GM21723 (cell line): ENCODE data around the gene AP4M1.
A peak's percentile ranks its signal among the peaks of the same experiment; 100 is the strongest.

Experiments used
- ATAC-seq: cut with Tn5 transposase; IDR thresholded peaks from one replicate; pipeline ENCODE4 v1.9.1; 2021; ENCODE audit warnings: mild to moderate bottlenecking, moderate library complexity; ENCODE audit not compliant: unreplicated experiment

Gene AP4M1

DNA sequence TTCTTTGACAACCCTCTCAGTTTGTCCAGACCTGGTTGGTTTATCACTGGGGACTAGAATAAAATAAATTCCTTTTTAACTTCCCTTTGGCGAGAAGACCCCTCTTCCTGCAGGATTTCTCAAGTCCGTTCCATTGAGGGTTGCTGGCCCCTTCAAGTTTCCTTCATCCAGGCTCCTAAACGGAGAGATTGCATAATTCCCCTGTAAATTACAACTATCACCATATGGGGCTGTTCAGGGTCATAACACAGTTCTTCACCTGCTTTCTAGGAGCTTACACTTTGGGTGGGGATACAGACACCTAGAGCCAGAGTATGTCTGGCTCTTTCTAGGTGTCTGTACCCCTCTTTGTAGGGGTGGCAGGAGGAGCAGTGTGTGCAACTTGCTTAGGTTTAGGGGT is 15.9 kb upstream of the AP4M1 start:
- ATAC-seq: no peak

DNA sequence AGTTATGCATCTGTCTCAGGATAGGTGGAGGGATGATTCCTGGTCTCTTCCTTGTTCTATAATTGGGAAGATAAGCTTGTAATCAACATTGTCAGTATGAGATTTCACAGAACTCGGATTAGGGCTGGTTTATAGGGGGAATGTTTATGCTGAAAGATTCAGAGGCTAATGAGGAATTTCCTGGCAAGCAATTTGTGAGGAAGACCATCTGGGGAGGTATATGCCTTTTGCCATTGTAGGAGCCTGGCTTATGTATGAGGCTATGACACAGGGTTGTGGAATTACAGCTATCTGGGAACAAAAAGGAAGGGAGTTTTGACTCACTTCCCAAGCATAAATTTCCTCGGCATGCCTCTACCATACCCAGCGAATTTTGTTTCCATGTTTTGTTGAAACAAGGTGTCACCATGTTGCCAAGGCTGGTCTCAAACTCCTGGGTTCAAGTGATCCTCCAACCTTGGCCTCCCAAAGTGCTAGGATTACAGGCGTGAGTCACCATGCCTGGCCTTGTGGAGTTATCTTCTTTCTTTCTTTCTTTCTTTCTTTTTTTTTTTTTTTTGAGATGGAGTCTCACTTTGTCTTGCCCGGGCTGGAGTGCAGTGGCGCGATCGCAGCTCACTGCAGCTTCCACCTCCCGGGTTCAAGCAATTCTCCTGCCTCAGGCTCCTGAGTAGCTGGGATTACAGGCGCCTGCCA is 14.2 kb upstream of the AP4M1 start:
- no peak for ATAC-seq

DNA sequence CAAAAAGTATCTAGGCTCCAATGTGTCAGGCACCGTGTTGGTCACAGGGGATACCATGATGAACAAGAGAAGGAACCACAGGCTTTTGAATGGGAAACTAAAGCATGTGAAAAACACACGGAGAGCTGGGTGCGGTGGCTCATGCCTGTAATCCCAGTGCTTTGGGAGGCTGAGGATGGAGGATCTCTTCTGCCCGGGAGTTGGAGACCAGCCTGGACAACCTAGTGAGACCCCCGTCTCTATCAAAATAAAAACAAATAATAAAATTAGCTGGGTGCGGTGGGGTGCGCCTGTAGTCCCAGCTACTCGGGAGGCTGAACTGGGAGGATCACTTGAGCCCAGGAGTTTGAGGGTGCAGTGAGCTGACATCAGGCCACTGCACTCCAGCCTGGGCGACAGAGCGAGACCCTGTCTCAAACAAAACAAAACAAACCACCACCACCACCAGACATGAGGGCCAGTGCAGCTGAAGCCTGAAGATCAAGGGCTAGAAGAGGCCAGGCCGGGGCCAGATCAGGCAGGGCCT is 13.3 kb upstream of the AP4M1 start:
- ATAC-seq: no peak

DNA sequence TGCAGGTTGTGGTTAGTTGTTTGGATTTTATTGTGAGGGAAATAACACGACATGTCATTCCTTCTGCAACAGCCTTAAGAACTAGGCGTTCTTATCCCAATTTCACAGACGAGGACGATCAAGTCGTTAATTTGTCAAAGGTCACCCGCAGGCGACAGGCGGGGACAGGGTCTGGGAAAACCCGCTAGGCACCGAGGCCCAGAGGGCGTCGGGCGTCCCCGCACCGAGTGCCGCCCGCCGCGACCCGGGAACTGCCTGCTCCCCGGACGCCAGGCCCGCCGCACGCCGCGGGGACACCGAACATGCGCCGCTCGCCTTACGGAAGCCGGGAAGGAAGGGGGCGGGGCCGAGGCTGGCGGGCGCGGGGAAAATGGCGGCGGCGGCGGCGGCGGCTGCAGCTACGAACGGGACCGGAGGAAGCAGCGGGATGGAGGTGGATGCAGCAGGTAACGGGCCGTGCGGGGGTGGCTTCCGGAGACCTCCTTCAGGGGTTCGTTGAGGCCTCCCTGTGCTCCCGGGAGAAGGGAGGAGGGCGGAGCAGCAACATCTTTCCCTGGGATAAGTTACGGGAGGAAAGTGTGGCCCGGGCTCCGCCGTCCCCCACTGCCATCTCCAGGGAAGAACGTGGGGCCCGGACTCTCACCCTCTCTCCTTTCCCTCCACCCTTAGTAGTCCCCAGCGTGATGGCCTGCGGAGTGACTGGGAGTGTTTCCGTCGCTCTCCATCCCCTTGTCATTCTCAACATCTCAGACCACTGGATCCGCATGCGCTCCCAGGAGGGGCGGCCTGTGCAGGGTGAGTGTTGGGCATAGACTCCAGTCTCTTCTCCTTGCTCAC is 12.6 kb upstream of the AP4M1 start, which contains the start of gene COPS6:
Gene COPS6, plus strand, starts transcription at position 349 of the 837 bp plus-strand sequence. Its CDS starts 22 bp downstream, at position 371.
- ATAC-seq: peak; percentile 62

DNA sequence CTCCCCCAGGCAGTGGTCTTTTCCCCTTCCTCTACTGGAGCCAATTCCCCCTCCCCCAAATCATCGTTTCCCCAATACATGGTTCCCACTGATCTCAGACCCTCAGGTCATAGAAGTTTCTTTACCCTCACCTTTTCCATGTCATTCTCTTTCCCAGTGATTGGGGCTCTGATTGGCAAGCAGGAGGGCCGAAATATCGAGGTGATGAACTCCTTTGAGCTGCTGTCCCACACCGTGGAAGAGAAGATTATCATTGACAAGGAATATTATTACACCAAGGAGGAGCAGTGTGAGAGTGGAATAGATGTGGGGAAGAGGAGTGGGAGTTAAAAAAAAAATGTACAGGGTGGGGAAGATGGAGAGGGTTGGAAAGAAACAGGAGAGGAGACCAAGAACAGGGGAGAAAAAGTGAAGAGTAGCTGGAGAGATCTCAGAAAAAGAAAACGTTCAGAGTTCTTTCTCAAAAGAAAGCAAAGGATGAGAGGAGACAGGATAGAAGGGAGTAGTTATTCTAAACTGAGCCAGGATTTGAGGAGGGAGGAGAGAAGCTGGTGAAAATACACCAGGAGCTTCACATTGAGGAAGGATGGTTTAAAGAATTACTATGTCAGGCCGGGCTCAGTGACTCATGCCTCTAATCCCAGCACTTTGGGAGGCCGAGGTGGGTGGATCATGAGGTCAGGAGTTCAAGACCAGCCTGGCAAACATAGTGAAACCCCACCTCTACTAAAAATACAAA is 11.8 kb upstream of the AP4M1 start:
- no peak for ATAC-seq

DNA sequence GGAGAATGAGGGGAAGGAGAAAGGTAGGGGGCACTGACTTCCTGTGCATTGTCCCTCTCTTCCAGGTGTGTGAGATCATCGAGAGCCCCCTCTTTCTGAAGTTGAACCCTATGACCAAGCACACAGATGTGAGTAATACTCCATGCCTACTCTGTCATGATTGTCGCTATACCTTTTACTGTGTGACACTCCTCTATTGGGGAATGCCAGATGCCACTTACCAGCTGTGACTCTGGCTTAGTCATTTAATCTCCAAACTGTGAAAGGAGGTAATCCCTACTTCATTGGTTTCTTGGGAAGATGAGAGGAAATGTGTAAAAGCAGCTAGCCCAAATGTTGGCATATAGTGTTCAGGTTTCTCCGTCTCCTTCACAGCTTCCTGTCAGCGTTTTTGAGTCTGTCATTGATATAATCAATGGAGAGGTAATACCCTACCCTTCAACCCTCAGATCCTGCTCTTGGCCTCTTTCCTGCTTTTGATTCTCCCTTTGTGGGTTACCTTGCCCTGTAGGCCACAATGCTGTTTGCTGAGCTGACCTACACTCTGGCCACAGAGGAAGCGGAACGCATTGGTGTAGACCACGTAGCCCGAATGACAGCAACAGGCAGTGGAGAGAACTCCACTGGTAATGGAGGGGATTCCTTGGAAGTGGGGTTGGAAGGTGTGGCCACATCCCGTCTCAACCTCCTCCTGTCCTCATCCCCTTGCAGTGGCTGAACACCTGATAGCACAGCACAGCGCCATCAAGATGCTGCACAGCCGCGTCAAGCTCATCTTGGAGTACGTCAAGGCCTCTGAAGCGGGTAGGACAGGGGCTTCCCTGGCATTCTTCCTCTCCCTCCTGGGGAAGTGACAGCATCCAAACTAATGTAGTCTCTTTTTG is 10.7 kb upstream of the AP4M1 start:
- ATAC-seq: no peak

DNA sequence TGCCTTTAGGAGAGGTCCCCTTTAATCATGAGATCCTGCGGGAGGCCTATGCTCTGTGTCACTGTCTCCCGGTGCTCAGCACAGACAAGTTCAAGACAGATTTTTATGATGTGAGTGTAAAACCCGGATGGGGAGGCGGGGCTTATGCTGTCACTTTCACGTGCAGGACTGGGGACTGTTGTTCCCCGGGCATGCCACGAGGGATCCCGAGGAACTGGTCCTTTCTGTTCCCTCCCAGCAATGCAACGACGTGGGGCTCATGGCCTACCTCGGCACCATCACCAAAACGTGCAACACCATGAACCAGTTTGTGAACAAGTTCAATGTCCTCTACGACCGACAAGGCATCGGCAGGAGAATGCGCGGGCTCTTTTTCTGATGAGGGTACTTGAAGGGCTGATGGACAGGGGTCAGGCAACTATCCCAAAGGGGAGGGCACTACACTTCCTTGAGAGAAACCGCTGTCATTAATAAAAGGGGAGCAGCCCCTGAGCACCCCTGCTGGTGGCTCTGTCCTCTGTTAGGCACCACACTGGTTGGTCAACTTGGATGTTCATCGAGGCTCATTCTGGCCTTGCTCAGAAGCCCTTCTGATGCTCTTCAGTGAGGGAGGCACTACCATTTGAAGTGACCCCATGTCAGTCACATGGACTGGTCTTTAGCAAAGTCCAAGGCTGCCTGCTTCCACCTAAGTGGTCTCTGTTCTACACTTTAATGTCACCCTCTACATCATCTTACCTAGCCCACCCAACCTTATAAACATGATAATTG is 9.8 kb upstream of the AP4M1 start:
- ATAC-seq: no peak

DNA sequence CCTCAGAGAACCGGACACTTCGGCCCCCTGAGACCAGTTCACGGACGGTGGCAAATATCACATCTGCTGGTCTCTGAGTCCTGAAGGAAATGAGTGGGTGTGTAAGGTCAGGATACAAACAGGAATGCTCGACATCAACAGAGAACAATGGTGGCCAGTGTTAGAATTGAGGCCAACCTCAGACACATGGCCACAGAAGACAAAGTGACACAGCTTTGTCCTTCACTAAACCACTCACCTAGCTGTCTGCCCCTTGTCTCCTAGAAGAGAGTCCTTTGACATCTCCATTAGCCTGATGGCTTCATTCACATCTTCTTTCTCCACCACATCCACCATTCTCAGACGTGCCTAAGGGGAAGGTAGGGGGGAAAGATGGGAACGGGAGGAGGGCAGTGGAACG is 8.4 kb upstream of the AP4M1 start:
- ATAC-seq: no peak

DNA sequence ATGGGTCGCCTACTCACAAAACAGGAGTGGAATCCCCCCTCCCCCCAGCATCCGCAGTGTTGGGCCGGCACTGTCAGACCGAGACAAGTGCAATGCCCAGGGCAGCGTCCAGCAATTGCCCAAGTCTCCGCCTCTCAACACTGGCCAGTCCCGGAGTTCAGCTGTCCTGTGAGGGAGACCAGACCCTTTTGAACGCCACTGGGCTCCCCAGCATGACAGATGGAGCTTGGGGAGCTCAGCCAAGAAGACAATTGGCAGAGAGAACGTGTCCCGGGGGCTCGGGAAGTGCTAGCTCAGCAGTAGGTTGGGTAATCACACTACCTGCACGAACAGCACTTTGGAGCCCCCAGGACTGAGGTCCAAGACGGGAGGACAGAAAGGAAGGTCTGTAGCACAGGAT is 7.9 kb upstream of the AP4M1 start:
- no peak for ATAC-seq

DNA sequence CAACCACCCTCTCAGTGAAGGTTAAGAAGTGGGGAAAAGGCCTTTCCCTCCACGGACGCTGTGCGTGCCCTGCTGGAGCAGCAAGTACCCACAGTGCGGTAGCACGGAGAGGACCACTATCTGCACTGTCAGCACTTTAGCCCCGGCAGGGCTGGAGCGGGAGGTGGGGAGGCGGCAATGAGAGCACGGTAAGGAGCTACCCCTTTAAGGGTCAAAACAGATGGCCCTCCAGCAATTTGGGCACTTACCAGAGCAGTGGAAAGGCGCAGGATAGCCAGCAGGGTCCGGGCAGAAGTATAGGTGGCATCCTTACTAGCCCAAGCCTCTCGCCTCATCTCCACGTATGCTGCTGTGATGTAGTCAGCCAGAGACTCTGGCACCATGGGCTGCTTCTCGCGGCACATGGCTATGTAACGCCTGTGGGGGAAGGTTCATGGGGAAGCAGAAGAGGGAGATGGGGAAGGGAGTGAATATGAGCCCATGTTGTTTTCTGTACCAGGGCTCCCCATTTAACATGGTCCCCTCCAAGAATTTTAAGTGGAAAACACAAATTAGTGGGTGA is 7.4 kb upstream of the AP4M1 start:
- no peak for ATAC-seq

DNA sequence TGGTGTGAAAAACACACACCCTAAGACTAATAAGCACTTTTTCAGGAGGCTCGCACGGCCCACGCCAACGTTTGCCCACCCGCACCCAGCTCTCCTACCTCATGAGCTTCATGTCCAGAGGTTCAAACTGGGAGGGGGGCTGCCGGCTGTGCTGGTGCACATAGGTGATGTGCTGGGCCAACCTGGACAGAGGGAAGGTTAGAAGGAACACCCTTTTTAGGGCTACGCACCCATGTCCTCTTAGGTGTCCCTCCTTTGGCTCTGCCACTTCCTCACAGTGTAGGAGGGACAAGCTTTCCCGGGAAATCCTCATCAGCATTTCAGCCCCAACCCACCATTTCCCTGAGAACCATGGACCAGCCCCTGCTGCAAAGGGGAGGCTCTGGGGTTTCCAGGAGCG is 6.2 kb upstream of the AP4M1 start:
- no peak for ATAC-seq

DNA sequence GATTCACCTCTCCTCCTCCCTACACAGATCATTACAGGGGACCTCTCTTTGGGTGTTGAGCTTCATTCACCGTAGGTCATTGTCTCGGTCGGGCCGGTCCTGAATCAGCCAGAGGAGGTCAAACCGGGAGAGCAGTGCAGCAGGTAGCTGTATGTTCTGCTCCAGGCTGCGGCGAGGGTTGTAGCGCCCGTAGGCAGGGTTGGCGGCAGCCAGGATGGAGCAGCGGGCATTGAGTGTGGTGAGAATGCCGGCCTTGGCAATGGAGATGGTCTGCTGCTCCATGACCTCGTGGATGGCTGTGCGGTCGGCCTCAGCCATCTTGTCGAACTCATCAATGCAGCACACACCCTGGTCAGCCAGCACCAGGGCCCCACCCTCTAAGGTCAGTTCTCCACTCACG is 5.7 kb upstream of the AP4M1 start:
- no peak for ATAC-seq

DNA sequence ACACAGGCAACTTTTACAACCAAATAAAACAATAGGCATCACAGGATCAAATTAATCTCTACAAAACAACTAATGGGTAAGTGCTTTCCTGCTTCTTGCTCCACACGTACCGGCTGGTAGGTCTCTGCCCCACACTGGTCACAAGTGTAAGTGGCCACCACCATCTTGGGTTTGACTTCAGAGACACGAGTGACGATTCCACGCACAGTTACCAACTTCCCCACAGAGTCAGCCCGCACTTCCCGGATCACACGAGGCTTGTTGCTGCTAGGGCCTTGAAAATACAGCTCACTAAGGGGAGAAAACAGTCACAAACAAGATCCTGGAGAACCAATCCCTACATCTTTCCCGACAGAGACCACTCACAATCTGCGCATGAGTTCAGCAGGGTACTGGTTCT is 2.5 kb upstream of the AP4M1 start:
- ATAC-seq: no peak

DNA sequence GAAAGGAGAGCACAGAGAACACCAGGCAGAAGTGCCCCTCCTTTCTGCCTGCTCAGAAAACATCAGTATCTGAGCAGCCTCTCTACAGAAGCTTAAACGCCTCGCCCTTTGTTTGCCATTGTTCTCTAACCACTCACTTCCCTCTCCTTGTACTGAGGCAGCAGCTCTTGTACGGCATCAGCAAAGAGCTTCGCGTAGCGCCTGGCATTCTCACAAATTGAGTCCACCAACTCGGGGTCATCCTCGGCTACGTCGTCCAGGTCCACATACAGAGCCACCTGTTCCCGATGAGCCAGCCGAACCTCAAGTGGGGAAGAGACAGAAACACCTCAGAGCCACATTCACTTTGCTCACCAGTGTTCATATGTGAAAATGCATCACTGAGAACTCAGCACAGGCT is 2.0 kb upstream of the AP4M1 start:
- ATAC-seq: no peak

DNA sequence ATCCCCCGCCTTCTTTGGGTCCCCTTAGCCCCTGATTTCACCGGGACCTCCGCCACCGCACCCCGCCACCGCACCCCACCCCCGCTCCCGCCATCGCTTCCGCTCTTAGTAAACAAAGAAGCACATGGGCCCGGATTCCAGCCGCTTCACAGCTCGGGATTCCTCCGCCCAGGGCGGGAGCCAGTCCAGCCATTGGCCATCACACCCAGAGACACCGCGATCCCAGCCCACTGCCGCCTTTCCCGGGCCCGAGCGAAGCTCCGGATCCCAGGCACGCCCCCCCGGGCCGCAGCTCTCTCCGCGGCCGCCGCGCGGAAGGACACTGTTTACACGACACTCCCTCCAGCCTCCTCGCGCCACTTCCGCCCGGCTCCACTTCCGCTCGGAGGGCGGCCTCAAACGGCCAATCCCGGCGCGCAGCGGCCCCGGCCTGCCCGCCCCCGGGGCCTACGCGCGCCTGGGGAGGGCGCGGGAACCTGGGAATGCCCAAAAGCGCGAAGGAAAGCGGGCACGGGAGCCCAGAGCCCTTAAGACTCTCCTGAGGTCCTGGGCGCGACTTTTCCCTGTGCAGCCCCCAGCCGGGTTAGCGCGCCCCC is 925 bp upstream of the AP4M1 start:
- ATAC-seq: peak; percentile 68

DNA sequence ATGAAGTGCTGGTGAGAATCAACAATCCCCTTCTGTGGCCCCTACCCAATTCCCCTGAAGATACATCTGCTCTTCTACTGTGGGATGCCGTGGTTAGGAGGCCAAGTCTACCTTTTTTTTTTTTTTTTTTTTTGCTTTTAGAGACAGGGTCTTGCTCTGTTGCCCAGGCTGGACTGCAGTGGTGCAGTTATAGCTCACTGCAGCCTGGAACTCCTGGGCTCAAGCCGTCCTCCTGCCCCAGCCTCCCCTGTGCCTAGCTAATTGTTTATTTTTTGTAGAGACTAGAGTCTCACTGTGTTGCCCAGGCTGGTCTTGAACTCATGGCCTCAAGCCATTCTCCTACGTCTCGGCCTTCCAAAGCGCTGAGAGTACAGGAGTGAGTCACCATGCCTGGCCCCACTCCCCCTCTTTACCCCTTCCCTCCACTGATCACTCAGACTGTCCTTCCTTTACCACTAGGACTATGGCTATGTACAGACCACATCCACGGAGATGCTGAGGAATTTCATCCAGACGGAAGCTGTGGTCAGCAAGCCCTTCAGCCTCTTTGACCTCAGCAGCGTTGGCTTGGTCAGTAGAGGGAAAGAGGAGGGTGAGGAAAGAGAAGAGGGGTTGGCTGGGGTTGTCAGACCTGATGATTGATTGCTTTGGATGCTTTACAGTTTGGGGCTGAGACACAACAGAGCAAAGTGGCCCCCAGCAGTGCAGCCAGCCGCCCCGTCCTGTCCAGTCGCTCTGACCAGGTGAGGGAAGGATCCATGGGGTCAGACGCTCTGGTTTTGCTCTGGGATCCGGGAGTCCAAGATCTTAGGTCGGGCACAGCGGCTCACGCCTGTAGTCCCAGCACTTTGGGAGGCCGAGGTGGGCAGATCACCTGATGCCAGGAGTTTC is 1.8 kb downstream of the AP4M1 start:
- no peak for ATAC-seq

DNA sequence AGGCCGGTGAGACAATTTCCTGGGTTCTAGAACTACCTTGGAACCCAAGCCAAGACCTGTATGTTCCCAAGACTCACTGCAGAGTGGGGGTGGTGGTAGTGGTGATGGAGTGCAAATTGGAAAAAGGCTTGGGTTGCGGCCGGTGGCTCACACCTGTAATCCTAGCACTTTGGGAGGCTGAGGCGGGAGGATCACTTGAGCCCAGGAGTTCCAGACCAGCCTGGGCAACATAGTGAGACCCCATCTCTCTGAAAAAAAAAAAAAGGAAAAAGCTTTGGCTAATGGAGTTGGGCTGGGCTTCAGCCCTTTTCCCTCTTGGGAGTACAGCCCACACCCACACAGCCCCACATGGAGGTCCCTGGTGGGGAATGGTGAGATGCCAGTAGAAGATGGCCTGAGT is 4.1 kb downstream of the AP4M1 start:
- no peak for ATAC-seq

DNA sequence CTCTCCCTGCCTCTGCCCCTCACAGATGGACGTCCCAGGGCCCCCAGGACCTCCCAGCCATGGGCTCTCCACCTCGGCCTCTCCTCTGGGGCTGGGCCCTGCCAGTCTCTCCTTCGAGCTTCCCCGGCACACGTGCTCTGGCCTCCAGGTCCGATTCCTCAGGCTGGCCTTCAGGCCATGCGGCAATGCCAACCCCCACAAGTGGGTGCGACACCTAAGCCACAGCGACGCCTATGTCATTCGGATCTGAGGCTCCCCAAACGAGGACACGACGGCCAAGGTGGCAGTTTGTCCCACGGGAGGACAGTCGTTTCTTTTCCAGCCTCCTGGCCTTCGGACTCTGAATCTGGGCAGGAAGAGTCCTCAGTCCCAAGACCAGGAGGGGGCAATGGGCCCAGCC is 5.2 kb downstream of the AP4M1 start:
- no peak for ATAC-seq
